HG03135 (cell line): Measurements from ENCODE around the gene ZFP69B.

Source experiments
- ATAC-seq: cut with Tn5 transposase; IDR thresholded peaks from one replicate; pipeline ENCODE4 v1.9.1; 2021; ENCODE audit warnings: mild to moderate bottlenecking, moderate library complexity; ENCODE audit not compliant: unreplicated experiment

The ZFP69B gene

GRCh38 chr1:40449684-40450494, at the start of gene ZFP69B:
TSS of gene ZFP69B (plus strand) at chr1:40450476. CDS start at chr1:40450962, 486 bp downstream.
- ATAC-seq: peak; percentile 77

- ATAC-seq: no peak
These were observed 48.6 kb upstream of the ZFP69B start for GRCh38 chr1:40401473-40402201.

GRCh38 chr1:40404670-40405462, 45.4 kb upstream of the ZFP69B start:
- ATAC-seq: no peak

GRCh38 chr1:40405812-40406211, 44.5 kb upstream of the ZFP69B start:
- no peak for ATAC-seq

GRCh38 chr1:40407453-40407852, 42.8 kb upstream of the ZFP69B start:
- no peak for ATAC-seq

- ATAC-seq: no peak
These were observed 40.8 kb upstream of the ZFP69B start for GRCh38 chr1:40409467-40409866.

GRCh38 chr1:40411294-40411693, 39.0 kb upstream of the ZFP69B start:
- ATAC-seq: no peak

- no peak for ATAC-seq
These were observed 38.4 kb upstream of the ZFP69B start for GRCh38 chr1:40411843-40412242.

GRCh38 chr1:40413527-40414252, 36.6 kb upstream of the ZFP69B start:
- ATAC-seq: no peak

GRCh38 chr1:40414331-40414730, 35.9 kb upstream of the ZFP69B start:
- no peak for ATAC-seq

GRCh38 chr1:40416709-40417108, 33.6 kb upstream of the ZFP69B start:
- ATAC-seq: no peak

- ATAC-seq: no peak
These were observed 28.6 kb upstream of the ZFP69B start for GRCh38 chr1:40421431-40422384.

GRCh38 chr1:40422630-40423263, 27.5 kb upstream of the ZFP69B start:
- no peak for ATAC-seq

GRCh38 chr1:40423264-40423642, 27.0 kb upstream of the ZFP69B start:
- no peak for ATAC-seq

GRCh38 chr1:40423951-40424618, 26.2 kb upstream of the ZFP69B start:
- no peak for ATAC-seq

- no peak for ATAC-seq
These were observed 25.1 kb upstream of the ZFP69B start for GRCh38 chr1:40425198-40425597.

- ATAC-seq: no peak
These were observed 18.9 kb upstream of the ZFP69B start for GRCh38 chr1:40431385-40431784.

- no peak for ATAC-seq
These were observed 17.5 kb upstream of the ZFP69B start for GRCh38 chr1:40432644-40433390.
